Astrocyte of the hippocampus (primary cell): ENCODE results near the gene CYP4B1.
A peak's percentile ranks its signal among the peaks of the same experiment; 100 is the strongest.
"Not testable (repeated sequence)": the region's sequence is repeated elsewhere in the genome, so short reads cannot be mapped to it uniquely, and the experiment has no call there.

Experiments
- DNase-seq: peaks from one replicate; pipeline ENCODE4 v3.0.0; 2011; ENCODE audit warnings: low read depth, low spot score

The CYP4B1 gene

GRCh38 chr1:46798810-46799209 lies at the start of gene CYP4B1:
TSS of gene CYP4B1 (plus strand) at chr1:46799046. CDS start at chr1:46799082, 36 bp downstream.
- DNase-seq: no peak

GRCh38 chr1:46749404-46749803 lies 49.4 kb upstream of the CYP4B1 start:
- DNase-seq: no peak

GRCh38 chr1:46749921-46750404 lies 48.9 kb upstream of the CYP4B1 start:
- no peak for DNase-seq

GRCh38 chr1:46753985-46754384 lies 44.9 kb upstream of the CYP4B1 start:
- DNase-seq: no peak

GRCh38 chr1:46754707-46755106 lies 44.1 kb upstream of the CYP4B1 start:
- not testable (repeated sequence) for DNase-seq

GRCh38 chr1:46755121-46755520 lies 43.7 kb upstream of the CYP4B1 start:
- no peak for DNase-seq

- peak; percentile 78 for DNase-seq
These were observed 41.4 kb upstream of the CYP4B1 start for GRCh38 chr1:46757247-46757955.

- peak; percentile 20 for DNase-seq
These were observed 40.8 kb upstream of the CYP4B1 start for GRCh38 chr1:46757956-46758528.

GRCh38 chr1:46760558-46761166 lies 38.2 kb upstream of the CYP4B1 start:
- DNase-seq: no peak

GRCh38 chr1:46761740-46762139 lies 37.1 kb upstream of the CYP4B1 start:
- DNase-seq: no peak

GRCh38 chr1:46764402-46764801 lies 34.4 kb upstream of the CYP4B1 start:
- DNase-seq: no peak

GRCh38 chr1:46767649-46768282 lies 31.1 kb upstream of the CYP4B1 start:
- no peak for DNase-seq

GRCh38 chr1:46768445-46768844 lies 30.4 kb upstream of the CYP4B1 start:
- no peak for DNase-seq

- no peak for DNase-seq
These were observed 29.7 kb upstream of the CYP4B1 start for GRCh38 chr1:46769028-46769740.

- no peak for DNase-seq
These were observed 28.3 kb upstream of the CYP4B1 start for GRCh38 chr1:46770541-46770940.

- DNase-seq: no peak
These were observed 26.3 kb upstream of the CYP4B1 start for GRCh38 chr1:46772571-46772970.

GRCh38 chr1:46774297-46774696 lies 24.5 kb upstream of the CYP4B1 start:
- DNase-seq: no peak

- DNase-seq: not testable (repeated sequence)
These were observed 20.4 kb upstream of the CYP4B1 start for GRCh38 chr1:46778456-46778855.

- no peak for DNase-seq
These were observed 14.2 kb upstream of the CYP4B1 start for GRCh38 chr1:46784666-46785065.

GRCh38 chr1:46788634-46789033 lies 10.2 kb upstream of the CYP4B1 start:
- DNase-seq: not testable (repeated sequence)

- no peak for DNase-seq
These were observed 8.3 kb upstream of the CYP4B1 start for GRCh38 chr1:46790446-46791101.
